HepG2 (cell line): ENCODE measurements around the gene CHCHD1. TPM values are rescaled to one million over a fixed set of nuclear protein-coding genes. Genes with fewer than 3 reads are reported as not detected.

Experiments
- ARHGAP35 ChIP-seq: sonication (generic); formaldehyde crosslinking; IDR thresholded peaks from 2 replicates; pipeline ENCODE4 v1.9.0; 2022; ENCODE audit warnings: mild to moderate bottlenecking, inconsistent platforms, moderate library complexity, missing genetic modification reagents, borderline replicate concordance
- GTF3A ChIP-seq: sonication (generic); formaldehyde crosslinking; conservative IDR thresholded peaks from 2 replicates; pipeline ENCODE4 v1.4.0; 2020; ENCODE audit warnings: mild to moderate bottlenecking, missing genetic modification reagents
- KLF11 ChIP-seq: IDR thresholded peaks from 2 replicates; pipeline ENCODE4 v1.6.1; 2016; ENCODE audit warnings: missing compliant biosample characterization
- MATR3 ChIP-seq: sonication (generic); formaldehyde crosslinking; IDR thresholded peaks from 2 replicates; pipeline ENCODE4 v1.4.0; 2020; ENCODE audit warnings: missing genetic modification reagents
- MTF1 ChIP-seq: sonication (generic); formaldehyde crosslinking; IDR thresholded peaks from 2 replicates; pipeline ENCODE4 v1.5.0; 2020; ENCODE audit warnings: missing genetic modification reagents
- MXD4 ChIP-seq: IDR thresholded peaks from 2 replicates; pipeline ENCODE4 v1.6.1; 2016; ENCODE audit warnings: mild to moderate bottlenecking, missing biosample characterization, missing genetic modification reagents
- NAIF1 ChIP-seq: sonication (generic); formaldehyde crosslinking; IDR thresholded peaks from 2 replicates; pipeline ENCODE4 v1.5.0; 2020; ENCODE audit warnings: mild to moderate bottlenecking, missing genetic modification reagents, borderline replicate concordance
- NFIC ChIP-seq: IDR thresholded peaks from 2 replicates; pipeline ENCODE4 v1.6.1; 2012; ENCODE audit warnings: mild to moderate bottlenecking, low read length, inconsistent platforms
- REST ChIP-seq, 2 experiments: IDR thresholded peaks; 2 replicates each; pipeline ENCODE4 v1.6.1; 2011 to 2012; ENCODE audit warnings: low read length in 2 of 2, borderline replicate concordance in 1 of 2, low read depth in 1 of 2, mild to moderate bottlenecking in 1 of 2, moderate library complexity in 1 of 2
- TEAD2 ChIP-seq: sonication (generic); formaldehyde crosslinking; IDR thresholded peaks from 2 replicates; pipeline ENCODE4 v1.9.0; 2021; ENCODE audit warnings: missing genetic modification reagents
- ZNF10 ChIP-seq: sonication (generic); formaldehyde crosslinking; IDR thresholded peaks from 2 replicates; pipeline ENCODE4 v1.4.0; 2020; ENCODE audit warnings: mild to moderate bottlenecking, low read depth, missing genetic modification reagents, borderline replicate concordance
- ZNF17 ChIP-seq: sonication (generic); formaldehyde crosslinking; IDR thresholded peaks from 2 replicates; pipeline ENCODE4 v1.5.0; 2020; ENCODE audit warnings: mild to moderate bottlenecking, missing genetic modification reagents
- ZNF317 ChIP-seq: sonication (generic); formaldehyde crosslinking; IDR thresholded peaks from 2 replicates; pipeline ENCODE4 v1.5.0; 2020; ENCODE audit warnings: mild to moderate bottlenecking, missing genetic modification reagents
- ZNF33A ChIP-seq: sonication (generic); formaldehyde crosslinking; IDR thresholded peaks from 2 replicates; pipeline ENCODE4 v1.5.1; 2020; ENCODE audit warnings: missing genetic modification reagents, mild to moderate bottlenecking, moderate library complexity, borderline replicate concordance
- ZNF484 ChIP-seq: sonication (generic); formaldehyde crosslinking; IDR thresholded peaks from 2 replicates; pipeline ENCODE4 v1.5.1; 2020; ENCODE audit warnings: mild to moderate bottlenecking, low read depth, missing genetic modification reagents, borderline replicate concordance
- ZNF597 ChIP-seq: sonication (generic); formaldehyde crosslinking; IDR thresholded peaks from 2 replicates; pipeline ENCODE4 v1.5.0; 2020; ENCODE audit warnings: missing genetic modification reagents
- ZNF672 ChIP-seq: sonication (generic); formaldehyde crosslinking; IDR thresholded peaks from 2 replicates; pipeline ENCODE4 v1.8.1; 2022; ENCODE audit warnings: missing genetic modification reagents
- ZNF878 ChIP-seq: sonication (generic); formaldehyde crosslinking; IDR thresholded peaks from 2 replicates; pipeline ENCODE4 v1.8.1; 2023; ENCODE audit warnings: mild to moderate bottlenecking, missing genetic modification reagents, moderate library complexity
- polyA plus RNA-seq, 8 experiments: library from polyadenylated mRNA; depleted of rRNA in 3 of 8; stranded (reverse) in 7 of 8; unstranded in 1 of 8; fragments of >200 nt; fragmentation: Illumina TruSeq in 4 of 8; extraction: Trizol in 4 of 8; gene quantifications; 2 replicates each; pipeline versions ENCODE4 v1.2.1 to v1.2.3, GENCODE V29; 2011 to 2016; ENCODE audit warnings: low read depth in 4 of 8, missing spikeins in 1 of 8, mixed read lengths in 1 of 8; ENCODE audit not compliant: insufficient read depth in 1 of 8
- total RNA-seq, 5 experiments: library from RNA; depleted of rRNA; stranded (reverse); fragments of >200 nt; fragmentation: Illumina TruSeq; extraction: Trizol; gene quantifications; 2 replicates each; pipeline ENCODE4 v1.2.3, GENCODE V29; 2016; ENCODE audit warnings: low read depth in 1 of 5
- TF ChIP-seq, protein P1 (sequence below): IDR thresholded peaks from 2 replicates; pipeline ENCODE4 v1.6.1; 2016; ENCODE audit warnings: missing biosample characterization, missing genetic modification reagents, low read depth

Gene CHCHD1
- total and polyA plus RNA-seq, 2 of the 13 experiments (the other 11 are each of a cell fraction or from before 2014, with no cell fraction given) = 36.9 to 71.2 TPM

GRCh38 chr10:73772281-73773151 lies 9.3 kb upstream of the CHCHD1 start (continued):
- TF ChIP-seq ZNF878 (CRISPR knock-in tag) (peak; percentile 61; the same call in 1 of the 2 replicates), KLF11 (no peak), ZNF484 (CRISPR knock-in tag) (no peak), TEAD2 (CRISPR knock-in tag) (no peak), MXD4 (peak; percentile 69), ZNF17 (CRISPR knock-in tag) (no peak), NAIF1 (CRISPR knock-in tag) (peak; percentile 48; the same call in 1 of the 2 replicates), GTF3A (CRISPR knock-in tag) (no peak), ZNF317 (CRISPR knock-in tag) (peak; percentile 37; the same call in 1 of the 2 replicates), MTF1 (CRISPR knock-in tag) (no peak), REST (IDR thresholded peaks at IDR 0.05; ENCODE audit: borderline replicate concordance in 1 of 2, low read depth in 1 of 2, low read length in 2 of 2) (no peak), ZNF33A (CRISPR knock-in tag) (no peak), ARHGAP35 (CRISPR knock-in tag) (peak; percentile 12; the same call in 1 of the 2 replicates), ZNF10 (CRISPR knock-in tag) (no peak), ZNF672 (CRISPR knock-in tag) (no peak), ZNF597 (CRISPR knock-in tag) (no peak), MATR3 (CRISPR knock-in tag) (no peak), NFIC (no peak)
- TF ChIP-seq, protein P1, sequence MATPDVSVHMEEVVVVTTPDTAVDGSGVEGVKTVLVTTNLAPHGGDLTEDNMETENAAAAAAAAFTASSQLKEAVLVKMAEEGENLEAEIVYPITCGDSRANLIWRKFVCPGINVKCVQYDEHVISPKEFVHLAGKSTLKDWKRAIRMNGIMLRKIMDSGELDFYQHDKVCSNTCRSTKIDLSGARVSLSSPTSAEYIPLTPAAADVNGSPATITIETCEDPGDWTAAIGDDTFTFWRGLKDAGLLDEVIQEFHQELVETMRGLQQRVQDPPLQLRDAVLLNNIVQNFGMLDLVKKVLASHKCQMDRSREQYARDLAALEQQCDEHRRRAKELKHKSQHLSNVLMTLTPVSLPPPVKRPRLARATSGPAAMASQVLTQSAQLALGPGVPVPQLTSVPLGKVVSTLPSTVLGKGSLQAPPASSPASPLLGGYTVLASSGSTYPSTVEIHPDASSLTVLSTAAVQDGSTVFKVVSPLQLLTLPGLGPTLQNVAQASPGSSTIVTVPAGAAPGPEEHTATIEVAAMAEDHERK (CRISPR knock-in tag) = no peak; the same call in 1 of the 2 replicates
